GM21526 (cell line): ENCODE data around the gene PRIM2.
"Not testable (repeated sequence)": the region's sequence is repeated elsewhere in the genome, so short reads cannot be mapped to it uniquely, and the experiment has no call there.

ENCODE experiments used
- ATAC-seq: cut with Tn5 transposase; IDR thresholded peaks from one replicate; pipeline ENCODE4 v1.9.1; 2021; ENCODE audit warnings: moderate library complexity; ENCODE audit not compliant: unreplicated experiment, low FRiP score

PRIM2 gene

GRCh38 chr6:57358319-57358718 lies 40.9 kb downstream of the PRIM2 start:
- not testable (repeated sequence) for ATAC-seq

GRCh38 chr6:57359766-57360165 lies 42.3 kb downstream of the PRIM2 start:
- not testable (repeated sequence) for ATAC-seq

- not testable (repeated sequence) for ATAC-seq
Measured at GRCh38 chr6:57362340-57362739, 44.9 kb downstream of the PRIM2 start.

DNA sequence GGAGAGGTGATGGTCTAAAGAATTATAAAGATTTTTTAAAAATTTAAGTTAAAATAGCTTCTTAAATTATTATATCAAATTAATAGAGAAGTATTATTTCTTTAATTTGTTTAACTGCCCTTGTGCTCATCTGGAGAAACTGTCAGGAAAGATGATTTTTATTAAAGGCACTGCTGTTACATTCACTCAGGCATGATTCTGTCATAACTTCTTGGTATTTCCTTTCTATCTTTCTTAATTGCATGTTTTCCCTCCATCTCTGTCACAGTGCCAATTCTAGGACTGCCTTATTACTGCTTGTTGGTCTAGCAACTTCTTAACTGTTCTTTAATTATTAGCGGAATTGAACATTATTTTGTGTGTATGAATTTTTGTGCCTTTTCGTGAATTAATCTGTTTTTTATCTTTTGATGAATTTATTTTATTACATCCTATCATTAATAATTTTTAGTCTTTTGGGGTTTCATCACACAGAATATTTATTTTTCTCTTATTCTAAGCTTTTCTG lies 47.7 kb downstream of the PRIM2 start:
- not testable (repeated sequence) for ATAC-seq

DNA sequence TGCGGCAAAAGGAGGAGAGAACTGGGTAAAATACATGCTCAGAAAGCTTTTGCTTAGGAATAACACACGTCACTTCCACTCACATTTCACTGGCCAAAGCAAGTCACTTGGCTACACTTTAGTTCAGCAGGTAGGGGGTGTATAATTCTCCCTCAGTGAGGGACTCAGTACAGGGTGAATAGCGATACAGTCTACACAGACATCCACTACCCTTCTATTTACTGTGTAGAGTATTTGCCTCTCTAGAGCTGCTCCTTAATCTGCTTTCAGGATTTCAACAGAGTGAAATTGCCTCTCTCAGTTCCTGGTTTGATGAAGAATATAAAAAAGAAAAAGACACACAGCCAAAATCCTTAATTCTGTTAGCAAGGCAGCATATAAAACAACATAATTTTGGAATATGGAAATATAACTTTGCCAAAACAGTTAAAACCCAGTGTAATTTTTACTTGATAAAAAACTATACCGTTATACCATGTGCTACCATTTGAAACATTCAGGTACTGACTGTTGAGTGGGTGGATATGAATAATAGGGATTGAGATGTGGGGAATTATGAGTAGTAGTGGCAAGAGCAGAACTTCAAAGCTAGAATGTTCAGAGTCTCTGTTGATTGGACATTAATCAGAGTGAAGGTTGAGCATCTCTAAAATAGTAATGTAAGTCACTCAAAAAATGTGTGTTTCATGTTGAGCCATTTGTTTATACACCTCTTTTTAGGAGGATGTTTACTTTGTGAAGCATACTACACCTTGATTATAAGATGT lies 51.7 kb downstream of the PRIM2 start:
- not testable (repeated sequence) for ATAC-seq

DNA sequence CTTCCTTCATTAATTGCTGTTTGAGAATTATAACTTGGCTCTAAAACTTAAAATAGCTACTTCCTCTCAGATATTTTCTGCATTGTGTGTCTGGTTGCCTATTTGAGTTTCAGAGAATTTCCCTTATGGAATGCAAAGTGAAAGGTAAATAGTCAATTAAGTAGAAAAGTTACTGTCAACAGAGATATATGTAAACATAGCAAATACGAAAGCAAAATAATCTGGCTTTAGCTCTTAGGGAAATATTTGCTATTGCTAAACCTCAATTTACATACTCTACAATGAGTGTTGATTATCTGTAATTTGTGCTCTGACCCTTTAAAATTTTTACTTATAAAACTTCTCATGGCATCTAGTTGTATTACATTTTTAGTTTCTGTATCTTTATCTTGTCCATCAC lies 54.3 kb downstream of the PRIM2 start:
- not testable (repeated sequence) for ATAC-seq

DNA sequence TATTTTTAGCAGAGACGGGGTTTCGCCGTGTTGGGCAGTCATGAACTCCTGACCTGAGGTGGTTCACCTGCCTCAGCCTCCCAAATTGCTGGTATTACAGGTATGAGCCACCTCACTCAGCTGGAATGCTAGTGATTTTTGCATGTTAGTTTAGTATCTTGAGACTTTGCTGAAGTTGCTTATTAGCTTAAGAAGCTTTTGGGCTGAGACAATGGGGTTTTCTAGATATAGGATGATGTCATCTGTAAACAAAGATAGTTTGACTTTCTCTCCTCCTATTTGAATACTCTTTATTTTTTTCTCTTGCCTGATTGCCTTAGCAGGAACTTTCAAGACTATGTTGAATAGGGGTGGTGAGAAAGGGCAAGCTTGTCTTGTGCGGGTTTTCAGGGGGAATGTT lies 57.3 kb downstream of the PRIM2 start:
- not testable (repeated sequence) for ATAC-seq

DNA sequence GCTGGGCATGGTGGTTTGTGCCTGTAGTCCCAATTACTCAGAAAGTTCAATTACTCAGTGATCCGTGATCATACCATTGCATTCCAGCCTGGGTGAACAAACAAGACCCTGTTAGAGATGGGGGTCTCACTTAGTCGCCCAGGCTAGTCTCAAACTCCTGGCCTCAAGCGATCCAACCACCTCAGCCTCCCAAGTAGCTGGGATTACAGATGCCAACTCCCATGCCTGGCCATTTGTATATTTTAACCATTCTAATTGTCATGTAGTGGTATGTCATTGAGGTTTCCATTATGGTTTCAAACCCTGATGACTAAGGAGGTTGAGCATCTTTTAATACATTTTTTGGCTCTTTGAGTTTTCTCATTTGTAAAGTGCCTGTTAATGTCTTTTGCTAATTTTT lies 58.7 kb downstream of the PRIM2 start:
- ATAC-seq: not testable (repeated sequence)

DNA sequence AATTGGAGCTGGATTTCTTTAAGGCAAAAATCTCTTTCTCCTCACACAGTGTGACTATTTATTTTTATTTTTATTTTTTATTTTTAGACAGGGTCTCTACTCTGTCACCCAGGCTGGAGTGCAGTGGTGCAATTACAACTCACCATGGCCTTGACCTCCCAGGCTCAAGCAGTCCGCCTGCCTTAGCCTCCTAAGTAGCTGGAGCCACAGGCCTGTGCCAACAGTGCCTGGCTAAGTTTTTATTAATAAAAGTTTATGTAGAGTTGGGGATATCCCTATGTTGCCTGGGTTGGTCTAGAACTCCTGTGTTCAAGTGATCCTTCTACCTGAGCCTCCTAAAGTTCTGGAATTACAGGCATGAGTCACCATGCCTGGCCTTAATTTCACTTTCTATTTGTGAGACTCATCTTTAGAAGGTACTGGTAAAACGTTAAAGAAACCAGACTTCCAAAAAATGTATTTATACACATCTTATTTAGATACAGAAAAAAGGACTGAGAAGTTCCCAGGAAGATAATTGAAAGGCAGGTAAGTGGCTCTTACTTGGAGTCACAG lies 71.7 kb downstream of the PRIM2 start:
- ATAC-seq: not testable (repeated sequence)

GRCh38 chr6:57390818-57391217 lies 73.4 kb downstream of the PRIM2 start:
- ATAC-seq: not testable (repeated sequence)

DNA sequence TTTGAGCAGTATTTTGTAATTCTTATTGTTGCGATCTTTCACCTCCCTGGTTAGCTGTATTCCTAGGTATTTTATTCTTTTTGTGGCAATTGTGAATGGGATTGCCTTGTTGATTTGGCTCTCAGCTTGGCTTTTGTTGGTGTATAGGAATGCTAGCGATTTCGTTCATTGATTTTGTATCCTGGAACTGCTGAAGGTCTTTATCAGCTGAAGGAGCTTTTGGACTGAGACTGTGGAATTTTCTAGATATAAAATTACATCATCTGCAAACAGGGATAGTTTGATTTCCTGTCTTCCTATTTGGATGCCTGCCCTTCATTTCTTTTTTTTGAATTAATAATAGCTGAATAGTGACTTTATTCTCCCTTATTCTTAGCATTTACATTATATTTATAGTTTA lies 74.6 kb downstream of the PRIM2 start:
- not testable (repeated sequence) for ATAC-seq

GRCh38 chr6:57419341-57419740 lies 101.9 kb downstream of the PRIM2 start:
- ATAC-seq: not testable (repeated sequence)

DNA sequence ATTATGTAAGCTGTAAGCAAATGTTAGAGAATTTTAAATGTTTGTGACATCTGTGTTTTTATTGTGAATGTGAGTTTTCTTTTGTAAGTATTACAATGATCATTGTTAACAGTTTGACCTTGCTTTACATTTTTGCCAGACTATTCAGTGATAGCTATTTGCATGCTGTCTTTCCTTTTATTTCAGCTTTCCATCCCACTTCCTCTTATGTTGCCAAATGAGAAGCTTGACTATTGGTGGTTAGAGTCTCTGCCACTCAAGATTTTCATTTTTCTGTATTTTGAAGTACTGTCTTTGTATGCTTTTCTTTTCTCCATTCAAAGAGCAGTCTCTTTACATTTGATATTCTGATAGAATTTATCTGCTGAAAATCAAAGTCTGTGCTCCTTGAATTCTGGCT lies 104.1 kb downstream of the PRIM2 start:
- no peak for ATAC-seq

DNA sequence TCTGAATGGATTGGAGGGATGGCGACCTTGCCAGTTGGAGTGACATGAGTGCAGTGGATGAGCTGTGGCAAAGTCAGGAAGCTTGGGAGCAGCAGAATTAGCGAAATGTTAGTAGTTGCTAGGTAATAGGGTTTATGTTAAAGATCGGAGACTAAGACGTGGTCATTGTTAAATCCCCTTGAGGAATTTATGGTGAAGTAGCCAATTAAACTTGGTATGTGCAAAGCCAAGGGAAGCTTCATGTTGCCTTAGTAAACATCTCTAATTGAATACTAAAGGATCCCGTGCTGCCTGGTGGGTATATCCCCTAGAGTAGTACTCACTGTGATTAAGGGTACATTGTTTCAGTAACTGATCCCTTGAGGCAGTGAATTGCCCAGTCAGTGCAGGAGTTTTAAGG lies 106.0 kb downstream of the PRIM2 start:
- ATAC-seq: no peak

DNA sequence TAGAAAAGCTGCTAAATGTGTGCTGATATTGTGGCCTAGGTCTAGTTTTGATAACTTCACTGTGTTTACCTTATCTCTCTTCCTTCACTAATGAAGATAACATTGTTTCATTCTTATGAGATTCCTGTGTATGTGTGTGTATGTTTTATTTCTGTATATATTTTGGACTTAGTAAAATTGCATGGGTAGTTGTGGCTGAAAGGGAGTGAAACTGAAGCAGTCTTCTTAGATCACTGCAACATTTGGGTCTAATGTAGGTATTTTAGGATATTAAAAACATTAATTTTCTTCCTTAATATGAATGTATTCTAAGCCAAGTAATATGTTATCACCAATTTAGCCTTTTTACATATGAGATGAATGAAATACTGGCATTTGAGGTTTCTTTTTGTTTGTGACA lies 114.3 kb downstream of the PRIM2 start:
- ATAC-seq: not testable (repeated sequence)

DNA sequence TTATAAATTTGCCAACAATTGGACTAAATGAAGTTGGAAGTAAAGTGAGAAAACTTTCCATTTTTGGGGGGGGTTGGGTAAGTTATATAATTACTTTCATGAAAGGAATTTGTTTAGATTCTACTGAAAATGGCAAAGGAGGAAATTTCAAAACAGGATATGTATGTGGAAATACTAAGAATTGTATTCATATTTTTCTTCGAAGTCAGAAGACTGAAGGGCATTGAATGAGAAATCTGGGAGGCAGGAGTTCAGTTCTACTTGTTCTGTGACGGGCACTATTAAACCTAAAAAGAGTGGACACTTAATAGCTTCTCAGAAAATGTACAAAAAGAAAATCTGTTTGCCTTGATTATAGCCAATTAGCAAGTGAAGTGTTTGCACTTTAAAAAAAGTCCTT lies 114.7 kb downstream of the PRIM2 start:
- ATAC-seq: no peak

DNA sequence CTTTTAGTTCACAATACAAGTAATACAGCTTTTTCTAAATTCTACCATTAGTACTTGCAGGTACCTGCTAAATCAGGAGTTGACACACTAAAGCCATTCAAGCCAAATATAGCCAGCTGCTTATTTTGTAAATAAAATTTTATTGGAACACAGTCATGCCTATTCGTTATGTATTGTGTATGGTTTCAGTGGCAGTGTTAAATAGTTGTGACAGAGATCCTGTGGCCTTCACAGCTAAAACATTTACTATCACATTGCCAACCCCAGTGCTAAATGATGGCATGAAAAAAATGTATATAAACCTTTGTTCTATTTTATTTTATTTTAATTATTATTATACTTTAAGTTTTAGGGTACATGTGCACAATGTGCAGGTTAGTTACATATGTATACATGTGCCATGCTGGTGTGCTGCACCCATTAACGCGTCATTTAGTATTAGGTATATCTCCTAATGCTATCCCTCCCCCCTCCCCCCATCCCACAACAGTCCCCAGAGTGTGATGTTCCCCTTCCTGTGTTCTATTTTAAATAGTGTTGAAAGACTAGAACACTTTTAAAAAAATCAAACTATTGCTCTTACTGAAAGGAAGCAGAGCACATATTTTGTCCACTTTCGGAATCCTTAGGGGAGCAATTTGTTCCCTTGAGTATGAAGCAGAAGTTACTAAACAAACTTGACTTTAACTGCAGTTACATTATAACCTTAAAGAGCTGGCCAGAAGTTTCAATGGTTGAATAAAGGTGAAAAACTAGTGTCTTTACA lies 115.7 kb downstream of the PRIM2 start:
- ATAC-seq: no peak

DNA sequence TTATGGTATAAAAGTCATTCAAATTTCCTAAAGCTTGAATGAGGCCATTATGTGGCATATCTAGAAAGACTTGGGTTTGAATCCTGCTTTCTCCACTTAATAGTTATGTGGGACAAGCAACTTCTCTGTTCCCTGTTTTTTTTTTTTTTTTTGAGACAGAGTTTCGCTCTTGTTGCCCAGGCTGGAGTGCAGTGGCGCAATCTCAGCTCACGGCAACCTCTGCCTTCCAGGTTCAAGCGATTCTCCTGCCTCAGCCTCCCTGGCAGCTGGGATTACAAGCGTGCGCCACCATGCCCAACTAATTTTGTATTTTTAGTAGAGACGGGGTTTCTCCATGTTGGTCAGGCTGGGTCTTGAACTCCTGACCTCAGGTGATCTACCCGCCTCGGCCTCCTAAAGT lies 116.4 kb downstream of the PRIM2 start:
- ATAC-seq: not testable (repeated sequence)

GRCh38 chr6:57434944-57435343 lies 117.5 kb downstream of the PRIM2 start:
- ATAC-seq: no peak

DNA sequence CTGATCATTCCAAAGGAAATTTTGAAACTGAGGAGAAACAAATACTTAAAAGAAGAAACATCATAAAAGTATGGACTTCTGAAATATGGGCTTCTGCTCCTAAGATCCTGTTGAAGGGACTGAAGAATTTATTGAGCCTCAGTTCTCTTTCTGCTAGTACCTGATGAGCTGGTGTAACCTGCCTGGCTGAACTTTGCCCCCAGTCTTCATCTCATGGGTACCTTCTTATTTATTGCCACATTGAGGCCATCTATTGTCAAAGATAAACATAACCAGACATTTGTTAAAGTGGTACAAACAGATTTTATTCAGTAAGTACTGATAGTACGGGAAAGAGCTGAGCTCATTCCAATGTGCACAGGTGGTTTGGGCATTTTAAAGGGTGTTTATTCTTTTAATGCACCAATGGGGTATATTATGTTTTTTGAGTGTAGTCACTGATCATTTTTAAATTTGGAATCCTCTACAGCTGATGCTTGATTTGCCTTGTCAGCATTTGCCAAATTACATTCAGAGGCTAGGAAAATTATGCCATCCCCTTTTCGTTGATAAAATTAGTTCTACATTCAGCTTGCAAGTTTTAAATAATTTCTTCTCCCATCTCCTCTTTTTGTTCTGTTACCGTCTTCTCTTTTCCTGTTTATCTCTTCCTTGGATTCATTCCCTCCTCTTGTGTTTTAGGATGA lies 118.2 kb downstream of the PRIM2 start:
- no peak for ATAC-seq

DNA sequence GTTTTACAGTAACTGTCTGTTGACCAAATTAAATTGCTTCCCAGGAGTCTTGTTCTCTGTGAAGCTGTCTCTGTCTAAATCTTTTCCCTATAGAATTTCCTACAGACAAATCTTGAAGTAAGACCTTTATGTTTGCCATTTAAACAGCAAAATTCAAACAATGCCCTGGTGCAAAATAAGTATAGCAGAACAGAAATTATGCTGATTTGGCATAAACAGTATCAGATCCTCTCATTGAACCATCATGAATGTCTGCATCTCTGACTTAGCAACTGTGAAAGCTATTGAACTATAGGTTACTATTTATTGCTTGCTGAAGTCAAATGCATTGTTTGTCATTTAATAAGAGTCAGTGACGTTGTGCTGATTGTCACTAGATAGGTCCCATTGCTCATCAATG lies 123.3 kb downstream of the PRIM2 start:
- ATAC-seq: not testable (repeated sequence)
